Neuronal stem cell (in vitro differentiated cells): Measurements from ENCODE around the gene MOCOS.
"Not testable (repeated sequence)": the region's sequence is repeated elsewhere in the genome, so short reads cannot be mapped to it uniquely, and the experiment has no call there.

Experiments used
- DNase-seq: peaks from one replicate; pipeline ENCODE4 v3.0.0-alpha.2; 2013; ENCODE audit warnings: low spot score
- H2AFZ ChIP-seq: one replicate; pipeline ENCODE4 v1.6.1; 2013; ENCODE audit warnings: mild to moderate bottlenecking, low read length, inconsistent platforms
- H2AK5ac ChIP-seq: 2 replicates; pipeline ENCODE4 v1.6.1; 2013; ENCODE audit warnings: low read depth, mild to moderate bottlenecking, inconsistent platforms, low read length, moderate library complexity, mixed read lengths
- H2BK120ac ChIP-seq: 2 replicates; pipeline ENCODE4 v1.6.1; 2013; ENCODE audit warnings: low read depth, mild to moderate bottlenecking, inconsistent platforms, low read length, moderate library complexity, mixed read lengths
- H2BK12ac ChIP-seq: one replicate; pipeline ENCODE4 v1.6.1; 2013; ENCODE audit warnings: low read length, inconsistent platforms
- H2BK15ac ChIP-seq: 2 replicates; pipeline ENCODE4 v1.6.1; 2013; ENCODE audit warnings: mild to moderate bottlenecking, low read length, inconsistent platforms, mixed read lengths
- H2BK5ac ChIP-seq: one replicate; pipeline ENCODE4 v1.6.1; 2013; ENCODE audit warnings: inconsistent platforms, mild to moderate bottlenecking, low read length, moderate library complexity
- H3K14ac ChIP-seq: one replicate; pipeline ENCODE4 v1.6.1; 2013; ENCODE audit warnings: low read length, inconsistent platforms
- H3K18ac ChIP-seq: 2 replicates; pipeline ENCODE4 v1.6.1; 2013; ENCODE audit warnings: low read length, inconsistent platforms
- H3K23ac ChIP-seq: 2 replicates; pipeline ENCODE4 v1.6.1; 2013; ENCODE audit warnings: low read depth, mild to moderate bottlenecking, mixed read lengths, low read length, inconsistent platforms; ENCODE audit not compliant: poor library complexity
- H3K27ac ChIP-seq: replicated peaks from 3 replicates; pipeline ENCODE4 v1.5.1; 2013; ENCODE audit warnings: low read length, inconsistent platforms
- H3K27me3 ChIP-seq, 3 experiments: 2 replicates each; pipeline ENCODE4 v1.6.1; 2013; ENCODE audit warnings: low read length in 3 of 3, mild to moderate bottlenecking in 2 of 3, inconsistent platforms in 1 of 3, low read depth in 1 of 3, mixed read lengths in 1 of 3, moderate library complexity in 1 of 3; ENCODE audit not compliant: control insufficient read depth in 3 of 3, insufficient read depth in 3 of 3
- H3K36me3 ChIP-seq, 2 donors: replicated peaks in 1 of 2; 2 replicates each; pipeline ENCODE4 v1.6.1; 2013; ENCODE audit warnings: low read length in 2 of 2; ENCODE audit not compliant: control insufficient read depth in 2 of 2, insufficient read depth in 2 of 2
- H3K4ac ChIP-seq: 2 replicates; pipeline ENCODE4 v1.6.1; 2013; ENCODE audit warnings: inconsistent platforms, mild to moderate bottlenecking, low read length, moderate library complexity
- H3K4me1 ChIP-seq, 2 donors: 1 replicate in 1 of 2; 2 replicates in 1 of 2; pipeline ENCODE4 v1.6.1; 2013; ENCODE audit warnings: low read length in 2 of 2, low read depth in 1 of 2; ENCODE audit not compliant: control insufficient read depth in 2 of 2, insufficient read depth in 1 of 2
- H3K4me2 ChIP-seq: one replicate; pipeline ENCODE4 v1.6.1; 2013; ENCODE audit warnings: mild to moderate bottlenecking, low read length, inconsistent platforms; ENCODE audit not compliant: insufficient read depth, poor library complexity, severe bottlenecking
- H3K4me3 ChIP-seq, 2 donors: 2 replicates each; pipeline ENCODE4 v1.5.1; 2013; ENCODE audit warnings: low read length in 2 of 2, mild to moderate bottlenecking in 2 of 2, inconsistent platforms in 1 of 2, moderate library complexity in 1 of 2
- H3K79me1 ChIP-seq: one replicate; pipeline ENCODE4 v1.6.1; 2013; ENCODE audit warnings: low read depth, mild to moderate bottlenecking, inconsistent platforms, low read length, moderate library complexity
- H3K9ac ChIP-seq: one replicate; pipeline ENCODE4 v1.6.1; 2013; ENCODE audit warnings: mild to moderate bottlenecking, low read depth, low read length, inconsistent platforms; ENCODE audit not compliant: poor library complexity
- H3K9me3 ChIP-seq, 2 donors: replicated peaks in 1 of 2; 2 replicates each; pipeline versions ENCODE3 to v1.6.1; 2013; ENCODE audit warnings: low read length in 2 of 2, mild to moderate bottlenecking in 2 of 2, inconsistent platforms in 1 of 2, low read depth in 1 of 2, mixed read lengths in 1 of 2, moderate library complexity in 1 of 2; ENCODE audit not compliant: control insufficient read depth in 2 of 2, insufficient read depth in 1 of 2
- H4K8ac ChIP-seq: one replicate; pipeline ENCODE4 v1.6.1; 2013; ENCODE audit warnings: low read depth, mild to moderate bottlenecking, inconsistent platforms, low read length, moderate library complexity
- H4K91ac ChIP-seq: one replicate; pipeline ENCODE4 v1.6.1; 2013; ENCODE audit warnings: low read length, low read depth, mild to moderate bottlenecking, inconsistent platforms; ENCODE audit not compliant: poor library complexity
- WGBS, 2 donors: extraction: QIAGEN DNeasy Blood & Tissue Kit; methylation state at CpG; one replicate each; pipeline ENCODE4 v1.1.7; 2013; ENCODE audit warnings: missing lambda C conversion rate in 2 of 2, mixed read lengths in 1 of 2; ENCODE audit not compliant: insufficient read length in 2 of 2, insufficient replicate concordance in 1 of 2; ENCODE audit errors: extremely low coverage in 2 of 2; 5-methylcytosine and 5-hydroxymethylcytosine counted together

The MOCOS gene

DNA sequence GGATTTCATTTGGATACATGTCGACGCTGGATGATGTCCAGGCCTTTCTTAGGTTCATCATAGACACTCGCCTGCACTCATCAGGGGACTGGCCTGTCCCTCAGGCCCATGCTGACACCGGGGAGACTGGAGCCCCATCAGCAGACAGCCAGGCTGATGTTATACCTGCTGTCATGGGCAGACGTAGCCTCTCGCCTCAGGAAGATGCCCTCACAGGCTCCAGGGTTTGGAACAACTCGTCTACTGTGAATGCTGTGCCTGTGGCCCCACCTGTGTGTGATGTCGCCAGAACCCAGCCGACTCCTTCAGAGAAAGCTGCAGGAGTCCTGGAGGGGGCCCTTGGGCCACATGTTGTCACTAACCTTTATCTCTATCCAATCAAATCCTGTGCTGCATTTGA, 28.3 kb downstream of the MOCOS start:
- Histone ChIP-seq H4K8ac (no peak overlapping the region), H4K91ac (no peak overlapping the region), H3K9ac (no peak overlapping the region), H3K4me1 (peaks cover 0 to 2% of the 10 kb centered on the region in 2 donors), H3K36me3 (no peaks in the 10 kb centered on the region), H2AFZ (no peak overlapping the region), H3K9me3 (peaks cover 0 to 2% of the 10 kb centered on the region in 2 donors), H3K79me1 (no peaks in the 10 kb centered on the region), H2AK5ac (no peak overlapping the region), H3K4ac (no peak overlapping the region), H2BK120ac (no peak overlapping the region), H3K23ac (no peak overlapping the region), H2BK15ac (no peak overlapping the region), H2BK12ac (no peak overlapping the region), H3K27ac (no peak overlapping the region), H3K4me2 (no peak overlapping the region), H3K14ac (no peak overlapping the region), H2BK5ac (no peak overlapping the region), H3K4me3 (no peak overlapping the region), H3K27me3 (peaks cover 0 to 4% (median 0%) of the 10 kb centered on the region in 3 experiments), H3K18ac (no peak overlapping the region)
- no CpG with 5 or more reads among the region's 9 CpGs for WGBS, 2 donors
- DNase-seq = no peak

DNA sequence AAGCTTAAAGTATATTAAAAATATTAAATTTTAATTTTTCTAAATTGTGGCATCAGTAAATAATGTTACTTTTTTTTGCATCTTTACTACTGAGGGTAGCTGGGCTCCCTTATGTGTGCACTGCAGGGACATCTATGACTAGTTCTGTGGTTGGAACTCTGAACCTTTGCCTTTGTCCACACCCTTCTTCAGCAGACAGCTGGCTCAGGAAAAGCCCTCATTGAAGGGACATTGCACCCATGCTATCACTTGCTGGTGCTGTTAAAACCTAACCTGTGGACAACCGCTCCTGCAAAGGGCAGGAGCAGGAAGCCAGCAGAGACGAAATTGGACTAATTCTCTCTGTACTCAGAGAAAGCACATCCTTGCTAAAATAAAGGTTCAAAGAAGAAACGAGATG, 30.1 kb downstream of the MOCOS start:
- WGBS, 2 donors = no CpG with 5 or more reads among the region's 3 CpGs
- H2BK120ac ChIP-seq = no peak overlapping the region
- no peak for DNase-seq

DNA sequence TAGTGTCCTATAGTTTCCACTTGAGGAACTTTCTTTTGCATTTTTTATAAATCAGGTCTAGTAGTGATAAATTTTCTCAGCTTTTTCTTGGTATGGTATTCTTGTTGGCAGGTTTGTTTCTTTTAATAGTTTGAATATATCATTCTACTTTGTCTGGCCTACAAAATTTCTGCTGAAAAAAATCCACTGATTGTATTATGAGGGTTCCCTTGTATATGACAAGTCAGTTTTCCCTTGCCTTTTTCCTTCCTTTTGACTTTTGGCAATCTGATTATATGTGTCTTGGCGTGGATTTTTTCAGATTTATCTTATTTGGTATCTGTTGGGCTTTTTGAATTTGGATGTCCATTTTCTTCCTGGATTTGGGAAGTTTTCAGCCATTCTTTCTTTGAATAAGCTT, 41.9 kb downstream of the MOCOS start:
- Histone ChIP-seq H3K4me2 (no peak overlapping the region), H3K18ac (no peak overlapping the region), H2BK5ac (no peak overlapping the region), H2AFZ (no peak overlapping the region), H3K36me3 (no peaks in the 10 kb centered on the region), H3K79me1 (no peaks in the 10 kb centered on the region), H2BK120ac (no peak overlapping the region), H3K27me3 (no peaks in the 10 kb centered on the region), H2BK12ac (no peak overlapping the region), H3K23ac (no peak overlapping the region), H2BK15ac (no peak overlapping the region), H4K91ac (no peak overlapping the region), H3K9ac (no peak overlapping the region), H3K4me1 (no peaks in the 10 kb centered on the region), H3K27ac (no peak overlapping the region), H3K9me3 (peaks cover 3 to 7% of the 10 kb centered on the region in 2 donors), H3K14ac (no peak overlapping the region), H3K4me3 (no peak overlapping the region), H4K8ac (no peak overlapping the region), H2AK5ac (no peak overlapping the region), H3K4ac (no peak overlapping the region)
- no peak for DNase-seq
- WGBS, 2 donors = no CpG with 5 or more reads among the region's 1 CpG

More for the DNA sequence above, 30.1 kb downstream of the MOCOS start:
- H3K79me1 ChIP-seq = no peaks in the 10 kb centered on the region
- no peak overlapping the region for H2BK15ac ChIP-seq
- H2BK5ac ChIP-seq = no peak overlapping the region
- H3K4ac ChIP-seq = no peak overlapping the region
- no peak overlapping the region for H4K91ac ChIP-seq
- peaks cover 0 to 4% (median 0%) of the 10 kb centered on the region in 3 experiments for H3K27me3 ChIP-seq
- H3K9me3 ChIP-seq = peaks cover 0 to 2% of the 10 kb centered on the region in 2 donors
- no peak overlapping the region for H3K9ac ChIP-seq
- no peak overlapping the region for H2BK12ac ChIP-seq
- no peak overlapping the region for H3K27ac ChIP-seq
- no peak overlapping the region for H3K14ac ChIP-seq
- H4K8ac ChIP-seq = no peak overlapping the region
- no peak overlapping the region for H2AFZ ChIP-seq
- no peak overlapping the region for H3K4me2 ChIP-seq
- peaks cover 0 to 2% of the 10 kb centered on the region in 2 donors for H3K4me1 ChIP-seq
- no peak overlapping the region for H3K23ac ChIP-seq
- no peak overlapping the region for H2AK5ac ChIP-seq
- H3K4me3 ChIP-seq = no peak overlapping the region
- no peak overlapping the region for H3K18ac ChIP-seq
- no peaks in the 10 kb centered on the region for H3K36me3 ChIP-seq

DNA sequence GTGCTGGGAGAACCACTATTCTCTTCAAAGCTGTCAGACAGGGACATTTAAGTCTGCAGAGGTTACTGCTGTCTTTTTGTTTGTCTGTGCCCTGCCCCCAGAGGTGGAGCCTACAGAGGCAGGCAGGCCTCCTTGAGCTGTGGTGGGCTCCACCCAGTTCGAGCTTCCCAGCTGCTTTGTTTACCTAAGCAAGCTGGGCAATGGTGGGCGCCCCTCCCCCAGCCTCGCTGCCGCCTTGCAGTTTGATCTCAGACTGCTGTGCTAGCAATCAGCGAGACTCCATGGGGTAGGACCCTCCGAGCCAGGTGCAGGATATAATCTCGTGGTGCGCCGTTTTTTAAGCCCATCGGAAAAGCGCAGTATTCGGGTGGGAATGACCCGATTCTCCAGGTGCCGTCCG, 53.2 kb downstream of the MOCOS start:
- H3K18ac ChIP-seq, H3K9ac ChIP-seq, H3K23ac ChIP-seq, H2BK15ac ChIP-seq, H3K27me3 ChIP-seq, H3K36me3 ChIP-seq, DNase-seq, H3K4me3 ChIP-seq, H4K91ac ChIP-seq, H3K79me1 ChIP-seq, H2AK5ac ChIP-seq, H4K8ac ChIP-seq, H3K4me2 ChIP-seq, H2AFZ ChIP-seq, H3K14ac ChIP-seq, H2BK5ac ChIP-seq, H3K4ac ChIP-seq, H3K9me3 ChIP-seq, H2BK12ac ChIP-seq, H3K27ac ChIP-seq, H3K4me1 ChIP-seq, H2BK120ac ChIP-seq: not testable (repeated sequence)
- WGBS, 2 donors = no CpG with 5 or more reads among the region's 15 CpGs
